Panc1 (cell line): Measurements from ENCODE around the gene ATP2B2. TPM values are rescaled to one million over a fixed set of nuclear protein-coding genes. Genes with fewer than 3 reads are reported as not detected.

Source experiments
- ATAC-seq: fragments of 200-7000 bp; cut with Tn5 transposase; 2 replicates; pipeline ENCODE4 v1.9.1; 2020; ENCODE audit warnings: mild to moderate bottlenecking, moderate library complexity
- BruUV-seq: library from RNA; stranded (reverse); fragments of 400-500 nt; replicated peaks from 2 replicates; lab custom pipeline; 2021; lab: Mats Ljungman, UMichigan
- CTCF ChIA-PET: fragments of 300-600 bp; sonication (Branson Sonifier 250); formaldehyde crosslinking; loops from one replicate; lab custom pipeline; 2022; ENCODE audit warnings: antibody characterized with exemption; lab: Charles Lee
- POLR2A ChIA-PET: fragments of 300-600 bp; sonication (Branson Sonifier 250); formaldehyde crosslinking; loops from one replicate; lab custom pipeline; 2022; ENCODE audit warnings: antibody characterized with exemption; lab: Charles Lee
- DNase-seq: peaks from one replicate; pipeline ENCODE4 v3.0.0-alpha.2; 2010; ENCODE audit warnings: low read depth, low spot score
- H3K27ac ChIP-seq: 2 replicates; pipeline ENCODE4 v1.5.1; 2011; ENCODE audit warnings: mild to moderate bottlenecking, low read length, inconsistent platforms
- H3K27me3 ChIP-seq: fragments of 200-500 bp; sonication (Bioruptor generic); 2 replicates; pipeline ENCODE4 v1.6.0; 2014; ENCODE audit warnings: low read length, inconsistent platforms; ENCODE audit not compliant: control insufficient read depth, insufficient read depth
- H3K36me3 ChIP-seq: fragments of 200-500 bp; sonication (Bioruptor generic); 2 replicates; pipeline ENCODE4 v1.5.1; 2014; ENCODE audit warnings: inconsistent platforms, mild to moderate bottlenecking, low read length, moderate library complexity; ENCODE audit not compliant: control insufficient read depth, insufficient read depth
- H3K4me1 ChIP-seq: 2 replicates; pipeline ENCODE4 v1.5.1; 2011; ENCODE audit warnings: inconsistent platforms, mild to moderate bottlenecking, low read length, moderate library complexity; ENCODE audit not compliant: control insufficient read depth, insufficient read depth
- H3K4me3 ChIP-seq, 2 experiments: 2 replicates each; pipeline ENCODE4 v1.5.1; 2011 to 2012; ENCODE audit warnings: low read depth in 2 of 2, low read length in 2 of 2, mild to moderate bottlenecking in 2 of 2, inconsistent platforms in 1 of 2, moderate library complexity in 1 of 2
- H3K9me3 ChIP-seq: fragments of 200-500 bp; sonication (Bioruptor generic); 2 replicates; pipeline ENCODE4 v1.5.1; 2014; ENCODE audit warnings: low read depth, mild to moderate bottlenecking, inconsistent platforms, low read length, moderate library complexity; ENCODE audit not compliant: control insufficient read depth, insufficient read depth
- POLR2AphosphoS5 ChIP-seq: IDR thresholded peaks from 2 replicates; pipeline ENCODE4 v1.6.1; 2012; ENCODE audit warnings: mild to moderate bottlenecking, low read depth, low read length, moderate library complexity
- SIN3A ChIP-seq: IDR thresholded peaks from 2 replicates; pipeline ENCODE4 v1.6.1; 2012; ENCODE audit warnings: low read depth, mild to moderate bottlenecking, low read length, moderate library complexity, borderline replicate concordance; ENCODE audit not compliant: insufficient read depth
- TCF7L2 ChIP-seq: IDR thresholded peaks from 2 replicates; pipeline ENCODE4 v1.6.1; 2011; ENCODE audit warnings: mild to moderate bottlenecking, low read depth, low read length, inconsistent platforms
- in situ Hi-C: cut with HindIII; loops from 2 replicates; pipeline ENCODE4 v1.10.0; 2016; ENCODE audit warnings: low sequenced_read_pairs, low pct_unique_long_range_greater_than_20kb
- intact Hi-C: fragments of 100-400 bp; cut with micrococcal nuclease; formaldehyde crosslinking; loops from one replicate; pipeline ENCODE4 v1.10.0; 2022; ENCODE audit not compliant: unreplicated experiment
- total RNA-seq: library from RNA; stranded (reverse); gene quantifications from one replicate; pipeline ENCODE4 v1.2.1, GENCODE V29; 2021; ENCODE audit not compliant: unreplicated experiment
- TF ChIP-seq, protein P1 (sequence below): fragments of 450-650 bp; IDR thresholded peaks from 2 replicates; pipeline ENCODE4 v1.5.1; 2017; ENCODE audit warnings: mild to moderate bottlenecking
- TF ChIP-seq, protein P2 (sequence below), 2 experiments: IDR thresholded peaks; 2 replicates each; pipeline ENCODE4 v1.6.1; 2011 to 2012; ENCODE audit warnings: low read depth in 2 of 2, control low read depth in 1 of 2, low read length in 1 of 2, mild to moderate bottlenecking in 1 of 2, moderate library complexity in 1 of 2; ENCODE audit not compliant: insufficient read depth in 1 of 2

Gene ATP2B2
- total RNA-seq, 1 experiment from 2014 or later = not detected

DNA sequence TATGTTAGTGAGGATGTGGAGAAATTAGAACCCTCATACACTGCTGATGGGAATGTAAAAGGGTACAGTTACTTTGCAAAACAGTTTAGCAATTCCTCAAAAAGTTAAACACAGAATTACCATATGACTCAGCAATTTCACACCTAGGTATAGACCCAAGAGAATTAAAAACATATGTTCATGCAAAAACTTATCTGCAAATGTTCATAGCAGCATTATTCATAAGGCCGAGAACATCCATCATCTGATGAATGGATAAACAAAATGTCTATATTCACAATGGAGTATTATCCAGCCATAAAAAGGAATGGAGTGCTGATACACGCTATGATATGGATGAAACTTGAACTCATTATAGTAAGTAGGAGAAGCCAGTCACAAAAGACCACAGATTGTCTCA, 194.8 kb downstream of the ATP2B2 start:
- no TSS peak for BruUV-seq
- ATAC-seq = no peak

DNA sequence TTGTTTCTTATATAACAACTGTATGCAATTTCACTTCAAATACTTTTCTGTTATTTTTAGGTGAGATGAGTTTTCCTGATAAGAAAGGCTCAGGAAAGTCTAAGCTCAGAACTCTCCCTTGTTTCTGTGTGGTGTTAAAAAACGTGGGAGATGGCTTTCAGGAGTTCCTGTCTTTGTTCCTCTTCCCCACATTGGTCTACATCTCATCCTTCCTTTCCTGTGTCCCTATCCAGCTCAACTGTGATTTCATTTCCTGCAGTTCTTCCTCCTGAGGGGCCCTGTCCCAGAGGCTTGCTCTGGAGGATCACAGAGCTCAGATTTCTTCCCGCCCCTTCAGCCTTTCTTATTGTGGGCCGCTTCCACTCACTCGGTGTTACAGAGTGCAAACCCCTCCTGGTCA, 195.7 kb downstream of the ATP2B2 start:
- H3K9me3 ChIP-seq = no peaks in the 10 kb centered on the region
- H3K27ac ChIP-seq = no peak overlapping the region
- no peaks in the 10 kb centered on the region for H3K27me3 ChIP-seq
- ATAC-seq (no peak), DNase-seq (no peak)
- POLR2A ChIA-PET = no interaction called here
- no peaks in the 10 kb centered on the region for H3K4me1 ChIP-seq
- no peaks in the 10 kb centered on the region; the same call in 1 of the 2 replicates for H3K36me3 ChIP-seq
- in situ Hi-C loops (no loop called here), intact Hi-C loops (no loop called here)
- BruUV-seq = no TSS peak
- CTCF ChIA-PET = no interaction called here
- TF ChIP-seq SIN3A (no peak), TCF7L2 (no peak), POLR2AphosphoS5 (no peak)
- TF ChIP-seq, protein P1, sequence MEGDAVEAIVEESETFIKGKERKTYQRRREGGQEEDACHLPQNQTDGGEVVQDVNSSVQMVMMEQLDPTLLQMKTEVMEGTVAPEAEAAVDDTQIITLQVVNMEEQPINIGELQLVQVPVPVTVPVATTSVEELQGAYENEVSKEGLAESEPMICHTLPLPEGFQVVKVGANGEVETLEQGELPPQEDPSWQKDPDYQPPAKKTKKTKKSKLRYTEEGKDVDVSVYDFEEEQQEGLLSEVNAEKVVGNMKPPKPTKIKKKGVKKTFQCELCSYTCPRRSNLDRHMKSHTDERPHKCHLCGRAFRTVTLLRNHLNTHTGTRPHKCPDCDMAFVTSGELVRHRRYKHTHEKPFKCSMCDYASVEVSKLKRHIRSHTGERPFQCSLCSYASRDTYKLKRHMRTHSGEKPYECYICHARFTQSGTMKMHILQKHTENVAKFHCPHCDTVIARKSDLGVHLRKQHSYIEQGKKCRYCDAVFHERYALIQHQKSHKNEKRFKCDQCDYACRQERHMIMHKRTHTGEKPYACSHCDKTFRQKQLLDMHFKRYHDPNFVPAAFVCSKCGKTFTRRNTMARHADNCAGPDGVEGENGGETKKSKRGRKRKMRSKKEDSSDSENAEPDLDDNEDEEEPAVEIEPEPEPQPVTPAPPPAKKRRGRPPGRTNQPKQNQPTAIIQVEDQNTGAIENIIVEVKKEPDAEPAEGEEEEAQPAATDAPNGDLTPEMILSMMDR = no peak
- TF ChIP-seq, protein P2, sequence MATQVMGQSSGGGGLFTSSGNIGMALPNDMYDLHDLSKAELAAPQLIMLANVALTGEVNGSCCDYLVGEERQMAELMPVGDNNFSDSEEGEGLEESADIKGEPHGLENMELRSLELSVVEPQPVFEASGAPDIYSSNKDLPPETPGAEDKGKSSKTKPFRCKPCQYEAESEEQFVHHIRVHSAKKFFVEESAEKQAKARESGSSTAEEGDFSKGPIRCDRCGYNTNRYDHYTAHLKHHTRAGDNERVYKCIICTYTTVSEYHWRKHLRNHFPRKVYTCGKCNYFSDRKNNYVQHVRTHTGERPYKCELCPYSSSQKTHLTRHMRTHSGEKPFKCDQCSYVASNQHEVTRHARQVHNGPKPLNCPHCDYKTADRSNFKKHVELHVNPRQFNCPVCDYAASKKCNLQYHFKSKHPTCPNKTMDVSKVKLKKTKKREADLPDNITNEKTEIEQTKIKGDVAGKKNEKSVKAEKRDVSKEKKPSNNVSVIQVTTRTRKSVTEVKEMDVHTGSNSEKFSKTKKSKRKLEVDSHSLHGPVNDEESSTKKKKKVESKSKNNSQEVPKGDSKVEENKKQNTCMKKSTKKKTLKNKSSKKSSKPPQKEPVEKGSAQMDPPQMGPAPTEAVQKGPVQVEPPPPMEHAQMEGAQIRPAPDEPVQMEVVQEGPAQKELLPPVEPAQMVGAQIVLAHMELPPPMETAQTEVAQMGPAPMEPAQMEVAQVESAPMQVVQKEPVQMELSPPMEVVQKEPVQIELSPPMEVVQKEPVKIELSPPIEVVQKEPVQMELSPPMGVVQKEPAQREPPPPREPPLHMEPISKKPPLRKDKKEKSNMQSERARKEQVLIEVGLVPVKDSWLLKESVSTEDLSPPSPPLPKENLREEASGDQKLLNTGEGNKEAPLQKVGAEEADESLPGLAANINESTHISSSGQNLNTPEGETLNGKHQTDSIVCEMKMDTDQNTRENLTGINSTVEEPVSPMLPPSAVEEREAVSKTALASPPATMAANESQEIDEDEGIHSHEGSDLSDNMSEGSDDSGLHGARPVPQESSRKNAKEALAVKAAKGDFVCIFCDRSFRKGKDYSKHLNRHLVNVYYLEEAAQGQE (IDR thresholded peaks at IDR 0.05; ENCODE audit: insufficient read depth in 1 of 2, low read depth in 2 of 2, low read length in 1 of 2) = no peak
- no peak overlapping the region for H3K4me3 ChIP-seq

More for the DNA sequence above, 194.8 kb downstream of the ATP2B2 start:
- no peak overlapping the region for H3K4me3 ChIP-seq
- in situ Hi-C loops = no loop called here
- no peaks in the 10 kb centered on the region for H3K4me1 ChIP-seq
- ChIA-PET POLR2A (no interaction called here), CTCF (no interaction called here)
- TF ChIP-seq POLR2AphosphoS5 (no peak), TCF7L2 (no peak), SIN3A (no peak)
- TF ChIP-seq, protein P1 = no peak
- TF ChIP-seq, protein P2 (IDR thresholded peaks at IDR 0.05; ENCODE audit: insufficient read depth in 1 of 2, low read depth in 2 of 2, low read length in 1 of 2) = no peak
- intact Hi-C loops = no loop called here
- H3K9me3 ChIP-seq = no peaks in the 10 kb centered on the region
- H3K27ac ChIP-seq = no peak overlapping the region
- no peak for DNase-seq
- no peaks in the 10 kb centered on the region; the same call in none of the 2 replicates for H3K36me3 ChIP-seq
- H3K27me3 ChIP-seq = no peaks in the 10 kb centered on the region
